HEK293 (cell line): Measurements from ENCODE around the gene NAGLU.

Experiments used
- CTCF ChIA-PET: fragments of 350-600 bp; formaldehyde crosslinking; extraction: SDS; loops from one replicate; lab custom pipeline; 2021; ENCODE audit warnings: antibody characterized with exemption; lab: Yijun Ruan, JAX
- POLR2A ChIA-PET: fragments of 300-600 bp; formaldehyde crosslinking; extraction: SDS; loops from one replicate; lab custom pipeline; 2020; ENCODE audit warnings: antibody characterized with exemption, inconsistent platforms; lab: Yijun Ruan, JAX
- H3K27ac ChIP-seq: fragments of 200-500 bp; sonication (Bioruptor generic); 2 replicates; pipeline ENCODE4 v1.5.1; 2014; ENCODE audit warnings: low read depth, low read length, control low read depth, inconsistent platforms; ENCODE audit errors: extremely low read depth
- H3K36me3 ChIP-seq, 2 experiments: fragments of 200-500 bp in 1 of 2; sonication (Bioruptor generic) in 1 of 2; 1 replicate in 1 of 2; 2 replicates in 1 of 2; pipeline ENCODE4 v1.5.1; 2014 to 2017; ENCODE audit warnings: inconsistent platforms in 2 of 2, low read length in 2 of 2; ENCODE audit not compliant: control insufficient read depth in 2 of 2, insufficient read depth in 1 of 2
- H3K4me1 ChIP-seq: fragments of 200-500 bp; sonication (Bioruptor generic); 2 replicates; pipeline ENCODE4 v1.5.1; 2014; ENCODE audit warnings: mild to moderate bottlenecking, low read length, inconsistent platforms; ENCODE audit not compliant: control insufficient read depth, insufficient read depth
- H3K4me3 ChIP-seq: 2 replicates; pipeline ENCODE4 v1.5.1; 2011; ENCODE audit warnings: low read depth, mild to moderate bottlenecking, control low read depth, low read length, moderate library complexity
- H3K9me3 ChIP-seq: fragments of 200-500 bp; sonication (Bioruptor generic); 2 replicates; pipeline ENCODE4 v1.5.1; 2014; ENCODE audit warnings: low read depth, low read length, inconsistent platforms; ENCODE audit not compliant: control insufficient read depth, insufficient read depth
- FEZF1 ChIP-seq: fragments of 450-650 bp; formaldehyde crosslinking; IDR thresholded peaks from 2 replicates; pipeline ENCODE4 v1.5.1; 2016; ENCODE audit warnings: missing biosample characterization, missing genetic modification characterization
- GLIS1 ChIP-seq: fragments of 450-650 bp; formaldehyde crosslinking; IDR thresholded peaks from 2 replicates; pipeline ENCODE4 v1.5.1; 2016; ENCODE audit warnings: missing biosample characterization, missing genetic modification characterization
- OSR2 ChIP-seq: fragments of 450-650 bp; formaldehyde crosslinking; IDR thresholded peaks from 2 replicates; pipeline ENCODE4 v1.5.1; 2016; ENCODE audit warnings: missing biosample characterization, missing genetic modification characterization
- PRDM1 ChIP-seq: fragments of 450-650 bp; formaldehyde crosslinking; IDR thresholded peaks from 2 replicates; pipeline ENCODE4; 2016; ENCODE audit warnings: missing biosample characterization, missing genetic modification characterization
- SCRT1 ChIP-seq: fragments of 450-650 bp; formaldehyde crosslinking; IDR thresholded peaks from 2 replicates; pipeline ENCODE4 v1.5.1; 2016; ENCODE audit warnings: missing biosample characterization, missing genetic modification characterization, borderline replicate concordance
- TCF7L2 ChIP-seq: IDR thresholded peaks from 2 replicates; pipeline ENCODE4 v1.6.1; 2011; ENCODE audit warnings: low read depth, mild to moderate bottlenecking, inconsistent platforms, low read length, moderate library complexity, borderline replicate concordance
- YY1 ChIP-seq: fragments of 450-650 bp; formaldehyde crosslinking; IDR thresholded peaks from 2 replicates; pipeline ENCODE4 v1.5.1; 2018; ENCODE audit warnings: missing biosample characterization, missing genetic modification characterization
- ZBTB10 ChIP-seq: fragments of 450-650 bp; formaldehyde crosslinking; IDR thresholded peaks from 2 replicates; pipeline ENCODE4 v1.5.1; 2016; ENCODE audit warnings: missing biosample characterization, missing genetic modification characterization
- ZBTB20 ChIP-seq: fragments of 450-650 bp; formaldehyde crosslinking; IDR thresholded peaks from 2 replicates; pipeline ENCODE4 v1.5.1; 2016; ENCODE audit warnings: missing biosample characterization, missing genetic modification characterization
- ZFP69B ChIP-seq: fragments of 450-650 bp; formaldehyde crosslinking; IDR thresholded peaks from 2 replicates; pipeline ENCODE4 v1.5.1; 2016; ENCODE audit warnings: missing biosample characterization, missing genetic modification characterization
- ZIC2 ChIP-seq: fragments of 450-650 bp; formaldehyde crosslinking; IDR thresholded peaks from 2 replicates; pipeline ENCODE4 v1.5.1; 2016; ENCODE audit warnings: missing biosample characterization, missing genetic modification characterization
- ZNF221 ChIP-seq: fragments of 450-650 bp; formaldehyde crosslinking; IDR thresholded peaks from 2 replicates; pipeline ENCODE4 v1.5.1; 2017; ENCODE audit warnings: missing biosample characterization, missing genetic modification characterization, borderline replicate concordance
- ZNF24 ChIP-seq: fragments of 450-650 bp; formaldehyde crosslinking; IDR thresholded peaks from 2 replicates; pipeline ENCODE4 v1.5.1; 2016; ENCODE audit warnings: missing biosample characterization, missing genetic modification characterization
- ZNF311 ChIP-seq: fragments of 450-650 bp; formaldehyde crosslinking; IDR thresholded peaks from 2 replicates; pipeline ENCODE4 v1.5.1; 2017; ENCODE audit warnings: missing biosample characterization, missing genetic modification characterization, borderline replicate concordance
- ZNF341 ChIP-seq: fragments of 450-650 bp; formaldehyde crosslinking; IDR thresholded peaks from 2 replicates; pipeline ENCODE4; 2016; ENCODE audit warnings: low read depth, missing biosample characterization, missing genetic modification characterization
- ZNF391 ChIP-seq: fragments of 450-650 bp; formaldehyde crosslinking; IDR thresholded peaks from 2 replicates; pipeline ENCODE4 v1.5.1; 2016; ENCODE audit warnings: low read depth, missing biosample characterization, missing genetic modification characterization, borderline replicate concordance
- ZNF473 ChIP-seq: fragments of 450-650 bp; formaldehyde crosslinking; IDR thresholded peaks from 2 replicates; pipeline ENCODE4 v1.5.1; 2017; ENCODE audit warnings: missing biosample characterization, missing genetic modification characterization
- ZNF76 ChIP-seq: fragments of 450-650 bp; formaldehyde crosslinking; IDR thresholded peaks from 2 replicates; pipeline ENCODE4; 2016; ENCODE audit warnings: low read depth, missing biosample characterization, missing genetic modification characterization, borderline replicate concordance
- ZNF785 ChIP-seq: fragments of 450-650 bp; formaldehyde crosslinking; IDR thresholded peaks from 2 replicates; pipeline ENCODE4 v1.5.1; 2016; ENCODE audit warnings: missing biosample characterization, missing genetic modification characterization
- ZSCAN23 ChIP-seq: fragments of 450-650 bp; formaldehyde crosslinking; IDR thresholded peaks from 2 replicates; pipeline ENCODE4 v1.5.1; 2016; ENCODE audit warnings: missing biosample characterization, missing genetic modification characterization
- TF ChIP-seq, protein P1 (sequence below): fragments of 450-650 bp; formaldehyde crosslinking; IDR thresholded peaks from 2 replicates; pipeline ENCODE4 v1.5.1; 2016; ENCODE audit warnings: missing biosample characterization, missing genetic modification characterization
- TF ChIP-seq, protein P2 (sequence below): fragments of 450-650 bp; IDR thresholded peaks from 2 replicates; pipeline ENCODE4 v1.5.1; 2018; ENCODE audit warnings: missing biosample characterization, missing genetic modification characterization
- TF ChIP-seq, protein P3 (sequence below): fragments of 450-650 bp; formaldehyde crosslinking; IDR thresholded peaks from 2 replicates; pipeline ENCODE4 v1.5.1; 2016; ENCODE audit warnings: missing biosample characterization, missing genetic modification characterization

NAGLU gene

GRCh38 chr17:42577532-42578281, 41.7 kb downstream of the NAGLU start, which contains the start of gene PSMC3IP (continued):
- TF ChIP-seq, protein P1, sequence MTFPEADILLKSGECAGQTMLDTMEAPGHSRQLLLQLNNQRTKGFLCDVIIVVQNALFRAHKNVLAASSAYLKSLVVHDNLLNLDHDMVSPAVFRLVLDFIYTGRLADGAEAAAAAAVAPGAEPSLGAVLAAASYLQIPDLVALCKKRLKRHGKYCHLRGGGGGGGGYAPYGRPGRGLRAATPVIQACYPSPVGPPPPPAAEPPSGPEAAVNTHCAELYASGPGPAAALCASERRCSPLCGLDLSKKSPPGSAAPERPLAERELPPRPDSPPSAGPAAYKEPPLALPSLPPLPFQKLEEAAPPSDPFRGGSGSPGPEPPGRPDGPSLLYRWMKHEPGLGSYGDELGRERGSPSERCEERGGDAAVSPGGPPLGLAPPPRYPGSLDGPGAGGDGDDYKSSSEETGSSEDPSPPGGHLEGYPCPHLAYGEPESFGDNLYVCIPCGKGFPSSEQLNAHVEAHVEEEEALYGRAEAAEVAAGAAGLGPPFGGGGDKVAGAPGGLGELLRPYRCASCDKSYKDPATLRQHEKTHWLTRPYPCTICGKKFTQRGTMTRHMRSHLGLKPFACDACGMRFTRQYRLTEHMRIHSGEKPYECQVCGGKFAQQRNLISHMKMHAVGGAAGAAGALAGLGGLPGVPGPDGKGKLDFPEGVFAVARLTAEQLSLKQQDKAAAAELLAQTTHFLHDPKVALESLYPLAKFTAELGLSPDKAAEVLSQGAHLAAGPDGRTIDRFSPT, result peak; percentile 14; the same call in 1 of the 2 replicates
- TF ChIP-seq YY1 (tag by site-specific recombination) (0 out of 2 replicates have a peak, but pooled peaks have one; percentile 14), TCF7L2 (no peak), ZNF391 (tag by site-specific recombination) (no peak; the same call in 1 of the 2 replicates), ZIC2 (tag by site-specific recombination) (peak; percentile 25; the same call in 1 of the 2 replicates), ZNF473 (tag by site-specific recombination) (no peak), PRDM1 (tag by site-specific recombination) (peak; percentile 55; the same call in 1 of the 2 replicates), ZNF311 (tag by site-specific recombination) (no peak), ZSCAN23 (tag by site-specific recombination) (no peak; the same call in 1 of the 2 replicates), ZBTB10 (0 out of 2 replicates have a peak, but pooled peaks have one; percentile 12), FEZF1 (tag by site-specific recombination) (no peak), GLIS1 (peak; percentile 75), ZFP69B (tag by site-specific recombination) (no peak; the same call in 1 of the 2 replicates), SCRT1 (no peak)
- TF ChIP-seq, protein P2, sequence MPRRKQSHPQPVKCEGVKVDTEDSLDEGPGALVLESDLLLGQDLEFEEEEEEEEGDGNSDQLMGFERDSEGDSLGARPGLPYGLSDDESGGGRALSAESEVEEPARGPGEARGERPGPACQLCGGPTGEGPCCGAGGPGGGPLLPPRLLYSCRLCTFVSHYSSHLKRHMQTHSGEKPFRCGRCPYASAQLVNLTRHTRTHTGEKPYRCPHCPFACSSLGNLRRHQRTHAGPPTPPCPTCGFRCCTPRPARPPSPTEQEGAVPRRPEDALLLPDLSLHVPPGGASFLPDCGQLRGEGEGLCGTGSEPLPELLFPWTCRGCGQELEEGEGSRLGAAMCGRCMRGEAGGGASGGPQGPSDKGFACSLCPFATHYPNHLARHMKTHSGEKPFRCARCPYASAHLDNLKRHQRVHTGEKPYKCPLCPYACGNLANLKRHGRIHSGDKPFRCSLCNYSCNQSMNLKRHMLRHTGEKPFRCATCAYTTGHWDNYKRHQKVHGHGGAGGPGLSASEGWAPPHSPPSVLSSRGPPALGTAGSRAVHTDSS (tag by site-specific recombination), result no peak

DNA sequence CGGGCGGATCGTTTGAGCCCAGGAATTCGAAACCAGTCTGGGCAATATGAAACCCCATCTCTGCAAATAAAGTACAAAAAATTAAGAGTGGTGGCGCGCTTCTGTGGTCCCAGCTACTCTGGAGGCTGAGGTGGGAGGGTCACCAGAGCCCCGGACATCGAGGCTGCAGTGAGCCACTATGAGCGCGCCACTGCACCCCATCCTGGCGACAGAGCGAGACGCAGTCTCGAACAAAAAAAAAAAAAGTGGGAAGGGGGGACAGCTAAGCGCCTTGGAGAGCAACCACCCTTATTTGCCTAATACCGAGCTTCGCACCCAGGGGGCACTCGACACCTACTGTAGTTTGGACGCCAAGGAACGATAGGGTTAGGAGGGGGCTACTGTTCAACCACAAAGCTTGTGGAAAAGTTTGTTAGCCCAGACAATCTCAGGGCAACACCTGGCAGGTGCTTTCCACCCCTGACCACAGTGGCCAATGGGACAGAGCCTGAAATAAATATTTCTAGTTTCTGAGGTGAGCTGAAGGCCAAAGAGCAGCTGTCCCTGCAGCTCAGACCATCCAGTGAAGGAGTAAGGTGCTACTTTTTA, 42.3 kb downstream of the NAGLU start:
- Histone ChIP-seq H3K36me3 (peaks cover 31 to 75% of the 10 kb centered on the region in 2 experiments), H3K4me3 (peak overlapping the region; percentile 91), H3K4me1 (peaks cover 4% of the 10 kb centered on the region), H3K27ac (peak overlapping the region; percentile 92), H3K9me3 (no peaks in the 10 kb centered on the region)
- ChIA-PET CTCF (interaction anchor here (0.6 to 7.4 kb wide), 73 partner anchors 8 to 1269 kb away, joined by 3 to 112 read pairs (median 6); partner anchors contain the start of genes BECN1, CCR10, CD300LG and CNTNAP1), POLR2A (interaction anchor here (0.6 to 5.0 kb wide), 29 partner anchors 9 to 790 kb away, joined by 3 to 48 read pairs (median 5); partner anchors contain the start of genes BECN1, CAVIN1, CCR10 and CNTNAP1)
- TF ChIP-seq ZNF341 (tag by site-specific recombination) (peak; percentile 58; the same call in 1 of the 2 replicates), ZNF785 (tag by site-specific recombination) (no peak), ZNF24 (tag by site-specific recombination) (0 out of 2 replicates have a peak, but pooled peaks have one; percentile 19), ZNF221 (no peak), ZNF76 (tag by site-specific recombination) (no peak), OSR2 (peak; percentile 45), ZBTB20 (tag by site-specific recombination) (peak; percentile 54; the same call in 1 of the 2 replicates), TCF7L2 (no peak)
- TF ChIP-seq, protein P3, sequence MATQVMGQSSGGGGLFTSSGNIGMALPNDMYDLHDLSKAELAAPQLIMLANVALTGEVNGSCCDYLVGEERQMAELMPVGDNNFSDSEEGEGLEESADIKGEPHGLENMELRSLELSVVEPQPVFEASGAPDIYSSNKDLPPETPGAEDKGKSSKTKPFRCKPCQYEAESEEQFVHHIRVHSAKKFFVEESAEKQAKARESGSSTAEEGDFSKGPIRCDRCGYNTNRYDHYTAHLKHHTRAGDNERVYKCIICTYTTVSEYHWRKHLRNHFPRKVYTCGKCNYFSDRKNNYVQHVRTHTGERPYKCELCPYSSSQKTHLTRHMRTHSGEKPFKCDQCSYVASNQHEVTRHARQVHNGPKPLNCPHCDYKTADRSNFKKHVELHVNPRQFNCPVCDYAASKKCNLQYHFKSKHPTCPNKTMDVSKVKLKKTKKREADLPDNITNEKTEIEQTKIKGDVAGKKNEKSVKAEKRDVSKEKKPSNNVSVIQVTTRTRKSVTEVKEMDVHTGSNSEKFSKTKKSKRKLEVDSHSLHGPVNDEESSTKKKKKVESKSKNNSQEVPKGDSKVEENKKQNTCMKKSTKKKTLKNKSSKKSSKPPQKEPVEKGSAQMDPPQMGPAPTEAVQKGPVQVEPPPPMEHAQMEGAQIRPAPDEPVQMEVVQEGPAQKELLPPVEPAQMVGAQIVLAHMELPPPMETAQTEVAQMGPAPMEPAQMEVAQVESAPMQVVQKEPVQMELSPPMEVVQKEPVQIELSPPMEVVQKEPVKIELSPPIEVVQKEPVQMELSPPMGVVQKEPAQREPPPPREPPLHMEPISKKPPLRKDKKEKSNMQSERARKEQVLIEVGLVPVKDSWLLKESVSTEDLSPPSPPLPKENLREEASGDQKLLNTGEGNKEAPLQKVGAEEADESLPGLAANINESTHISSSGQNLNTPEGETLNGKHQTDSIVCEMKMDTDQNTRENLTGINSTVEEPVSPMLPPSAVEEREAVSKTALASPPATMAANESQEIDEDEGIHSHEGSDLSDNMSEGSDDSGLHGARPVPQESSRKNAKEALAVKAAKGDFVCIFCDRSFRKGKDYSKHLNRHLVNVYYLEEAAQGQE (tag by site-specific recombination), result peak; percentile 79
